Suprapubic skin (tissue), 4 donors: ENCODE results near the gene SFXN5. TPM values are rescaled to one million over a fixed set of nuclear protein-coding genes. Genes with fewer than 3 reads are reported as not detected.

Experiments used
- DNase-seq, 2 donors: peaks; one replicate each; pipeline ENCODE4 v3.0.0-alpha.2; 2019; ENCODE audit warnings: low spot score in 2 of 2
- H3K27ac ChIP-seq: fragments of 200-600 bp; sonication (generic); one replicate; pipeline ENCODE4 v1.5.1; 2019
- H3K27me3 ChIP-seq: fragments of 200-600 bp; sonication (generic); one replicate; pipeline ENCODE4 v1.5.1; 2019
- H3K36me3 ChIP-seq: fragments of 200-600 bp; sonication (generic); one replicate; pipeline ENCODE4 v1.5.1; 2019
- H3K4me1 ChIP-seq: fragments of 200-600 bp; sonication (generic); one replicate; pipeline ENCODE4 v1.5.1; 2019
- H3K4me3 ChIP-seq: fragments of 200-600 bp; sonication (generic); one replicate; pipeline ENCODE4 v1.5.1; 2019; ENCODE audit warnings: mild to moderate bottlenecking
- H3K9me3 ChIP-seq: fragments of 200-600 bp; sonication (generic); one replicate; pipeline ENCODE4 v1.5.1; 2019
- EP300 ChIP-seq: sonication (generic); formaldehyde crosslinking; IDR thresholded peaks from one replicate; pipeline ENCODE4 v1.6.1; 2017; ENCODE audit warnings: antibody characterized with exemption
- POLR2A ChIP-seq, 2 donors: fragments of 450-650 bp; IDR thresholded peaks; one replicate each; pipeline ENCODE4 v1.6.1; 2017; ENCODE audit warnings: antibody characterized with exemption in 2 of 2, mild to moderate bottlenecking in 2 of 2, moderate library complexity in 2 of 2
- POLR2AphosphoS5 ChIP-seq, 3 donors: sonication (generic); formaldehyde crosslinking; IDR thresholded peaks; one replicate each; pipeline ENCODE4 v1.6.1; 2017; ENCODE audit warnings: antibody characterized with exemption in 3 of 3
- WGBS: methylation state at CpG from one replicate; pipeline ENCODE4 v1.1.5; 2018; 5-methylcytosine and 5-hydroxymethylcytosine counted together
- total RNA-seq, 4 donors: library from RNA; depleted of rRNA; stranded (reverse); fragments of >200 nt; gene quantifications; one replicate each; pipeline ENCODE4 v1.1.0, GENCODE V29; 2016
- TF ChIP-seq, protein P1 (sequence below), 2 donors: fragments of 200-600 bp in 1 of 2; fragments of 450-650 bp in 1 of 2; sonication (generic) in 1 of 2; IDR thresholded peaks; one replicate each; pipeline ENCODE4 v1.5.1; 2016 to 2019; ENCODE audit warnings: antibody characterized with exemption in 2 of 2, mild to moderate bottlenecking in 1 of 2, moderate library complexity in 1 of 2

The SFXN5 gene
- total RNA-seq, 4 donors from 2014 or later = 11.9 to 25.7 (median 18.8) TPM

- H3K4me1 ChIP-seq = peaks cover 29% of the 10 kb centered on the region
- H3K36me3 ChIP-seq = no peaks in the 10 kb centered on the region
- peaks cover 100% of the 10 kb centered on the region for H3K27me3 ChIP-seq
- 6% methylated on average over 15 of the region's 61 CpGs for WGBS
- no peak for DNase-seq
- peak overlapping the region; percentile 9 for H3K4me3 ChIP-seq
- TF ChIP-seq POLR2AphosphoS5 (IDR thresholded peaks at IDR 0.05) (no peak), POLR2A (IDR thresholded peaks at IDR 0.05) (no peak), EP300 (no peak)
- TF ChIP-seq, protein P1, sequence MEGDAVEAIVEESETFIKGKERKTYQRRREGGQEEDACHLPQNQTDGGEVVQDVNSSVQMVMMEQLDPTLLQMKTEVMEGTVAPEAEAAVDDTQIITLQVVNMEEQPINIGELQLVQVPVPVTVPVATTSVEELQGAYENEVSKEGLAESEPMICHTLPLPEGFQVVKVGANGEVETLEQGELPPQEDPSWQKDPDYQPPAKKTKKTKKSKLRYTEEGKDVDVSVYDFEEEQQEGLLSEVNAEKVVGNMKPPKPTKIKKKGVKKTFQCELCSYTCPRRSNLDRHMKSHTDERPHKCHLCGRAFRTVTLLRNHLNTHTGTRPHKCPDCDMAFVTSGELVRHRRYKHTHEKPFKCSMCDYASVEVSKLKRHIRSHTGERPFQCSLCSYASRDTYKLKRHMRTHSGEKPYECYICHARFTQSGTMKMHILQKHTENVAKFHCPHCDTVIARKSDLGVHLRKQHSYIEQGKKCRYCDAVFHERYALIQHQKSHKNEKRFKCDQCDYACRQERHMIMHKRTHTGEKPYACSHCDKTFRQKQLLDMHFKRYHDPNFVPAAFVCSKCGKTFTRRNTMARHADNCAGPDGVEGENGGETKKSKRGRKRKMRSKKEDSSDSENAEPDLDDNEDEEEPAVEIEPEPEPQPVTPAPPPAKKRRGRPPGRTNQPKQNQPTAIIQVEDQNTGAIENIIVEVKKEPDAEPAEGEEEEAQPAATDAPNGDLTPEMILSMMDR (IDR thresholded peaks at IDR 0.05) = no peak
- H3K9me3 ChIP-seq = no peaks in the 10 kb centered on the region
- no peak overlapping the region for H3K27ac ChIP-seq
Measured at GRCh38 chr2:72924353-72925240, 146.9 kb downstream of the SFXN5 start.

DNA sequence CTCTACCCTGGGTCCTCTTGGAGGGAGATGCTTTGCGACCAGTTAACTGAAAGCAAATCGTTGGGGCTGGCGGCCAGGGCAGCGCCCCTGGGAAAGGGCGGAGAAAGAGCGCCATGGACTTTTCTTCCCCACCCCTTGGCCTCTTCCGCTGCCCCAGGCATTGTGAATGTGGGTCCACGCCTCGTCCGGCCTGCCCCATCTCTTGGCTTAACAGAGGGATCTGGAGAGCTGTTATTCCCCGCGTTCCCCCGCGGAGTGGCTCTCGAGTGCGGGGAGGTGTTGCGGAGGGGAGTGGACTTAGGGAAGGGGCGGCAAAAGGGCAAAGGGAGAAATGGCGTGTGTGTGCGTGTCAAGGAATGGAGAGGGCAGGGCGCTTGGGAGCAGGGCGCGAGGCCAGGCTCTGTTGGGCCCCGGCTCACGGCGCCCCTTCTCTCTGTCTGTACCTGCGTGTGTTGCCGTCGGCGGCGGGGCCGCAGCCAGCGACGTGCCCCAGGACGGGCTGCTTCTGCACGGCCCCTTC is 147.6 kb downstream of the SFXN5 start:
- no peak for DNase-seq
- H3K9me3 ChIP-seq = no peaks in the 10 kb centered on the region
- no peak overlapping the region for H3K27ac ChIP-seq
- H3K4me1 ChIP-seq = peaks cover 30% of the 10 kb centered on the region
- WGBS = 7% methylated on average over 23 of the region's 36 CpGs
- peaks cover 100% of the 10 kb centered on the region for H3K27me3 ChIP-seq
- H3K4me3 ChIP-seq = peak overlapping the region; percentile 9
- TF ChIP-seq POLR2A (IDR thresholded peaks at IDR 0.05) = no peak
- TF ChIP-seq, protein P1 (IDR thresholded peaks at IDR 0.05) = no peak
- no peak for TF ChIP-seq POLR2AphosphoS5 (IDR thresholded peaks at IDR 0.05)
- TF ChIP-seq EP300 = no peak
- no peaks in the 10 kb centered on the region for H3K36me3 ChIP-seq

- TF ChIP-seq POLR2A (IDR thresholded peaks at IDR 0.05) (no peak), POLR2AphosphoS5 (IDR thresholded peaks at IDR 0.05) (no peak), EP300 (no peak)
- TF ChIP-seq, protein P1 (IDR thresholded peaks at IDR 0.05) = no peak
- Histone ChIP-seq H3K27me3 (peaks cover 100% of the 10 kb centered on the region), H3K27ac (no peak overlapping the region), H3K36me3 (no peaks in the 10 kb centered on the region), H3K9me3 (no peaks in the 10 kb centered on the region), H3K4me3 (no peak overlapping the region), H3K4me1 (peaks cover 50% of the 10 kb centered on the region)
- 94% methylated on average over 1 of the region's 1 CpG for WGBS
- DNase-seq = no peak
Measured at GRCh38 chr2:72921853-72922252, 149.7 kb downstream of the SFXN5 start.

- 38% methylated on average over 13 of the region's 15 CpGs for WGBS
- peak in 1 of 2 donors; percentile 50 for DNase-seq
- no peaks in the 10 kb centered on the region for H3K36me3 ChIP-seq
- TF ChIP-seq POLR2AphosphoS5 (IDR thresholded peaks at IDR 0.05) = no peak
- no peak for TF ChIP-seq POLR2A (IDR thresholded peaks at IDR 0.05)
- TF ChIP-seq, protein P1 (IDR thresholded peaks at IDR 0.05) = no peak
- no peak for TF ChIP-seq EP300
- no peaks in the 10 kb centered on the region for H3K9me3 ChIP-seq
- peaks cover 56% of the 10 kb centered on the region for H3K4me1 ChIP-seq
- H3K4me3 ChIP-seq = no peak overlapping the region
- peaks cover 100% of the 10 kb centered on the region for H3K27me3 ChIP-seq
- no peak overlapping the region for H3K27ac ChIP-seq
Measured at GRCh38 chr2:72921088-72921851, 150.2 kb downstream of the SFXN5 start.
